Neural progenitor cell (in vitro differentiated cells): ENCODE results near the gene NOX3.

Source experiments
- EZH2 ChIP-seq: fragments of 200-600 bp; sonication (generic); IDR thresholded peaks from 2 replicates; pipeline ENCODE4 v1.6.1; 2017; ENCODE audit warnings: antibody characterized with exemption, mild to moderate bottlenecking, moderate library complexity
- TF ChIP-seq, protein P1 (sequence below): fragments of 200-600 bp; sonication (generic); IDR thresholded peaks from 2 replicates; pipeline ENCODE4 v1.5.1; 2017; ENCODE audit warnings: antibody characterized with exemption, mild to moderate bottlenecking

DNA sequence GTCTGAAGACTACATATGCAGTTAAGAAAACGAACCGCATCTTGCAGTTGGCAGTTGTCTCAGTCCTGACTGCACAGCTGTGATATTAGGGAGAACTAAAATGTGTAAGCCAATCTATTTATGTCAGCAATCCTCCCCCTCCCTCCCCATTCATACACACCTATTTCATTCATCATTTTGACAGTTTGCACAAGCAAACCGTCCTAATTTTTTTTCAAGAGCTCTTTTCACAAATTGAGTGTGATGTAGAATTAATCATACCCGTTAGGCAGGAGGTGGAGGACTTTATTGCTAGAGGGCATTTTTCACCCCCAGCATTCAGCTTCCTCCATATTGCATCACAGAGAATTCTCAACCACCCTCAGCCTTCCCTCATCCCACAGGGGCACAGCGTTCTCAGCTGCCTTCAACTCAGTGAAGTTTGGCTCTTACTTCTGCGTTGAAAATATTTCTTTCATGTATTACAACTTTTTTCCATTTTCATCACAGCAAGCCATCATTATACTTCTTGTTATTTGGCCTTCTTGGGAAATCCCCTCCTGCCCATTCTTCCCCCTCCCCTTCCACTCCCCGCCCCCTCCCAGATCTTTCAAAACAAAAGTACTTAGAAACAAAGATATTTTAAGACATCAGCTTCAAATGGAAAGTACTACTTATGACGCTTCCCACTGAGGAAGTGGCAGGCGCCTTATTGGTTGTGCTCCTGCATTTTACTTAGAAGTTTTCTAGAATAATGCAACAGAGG, 37.5 kb downstream of the NOX3 start:
- TF ChIP-seq, protein P1, sequence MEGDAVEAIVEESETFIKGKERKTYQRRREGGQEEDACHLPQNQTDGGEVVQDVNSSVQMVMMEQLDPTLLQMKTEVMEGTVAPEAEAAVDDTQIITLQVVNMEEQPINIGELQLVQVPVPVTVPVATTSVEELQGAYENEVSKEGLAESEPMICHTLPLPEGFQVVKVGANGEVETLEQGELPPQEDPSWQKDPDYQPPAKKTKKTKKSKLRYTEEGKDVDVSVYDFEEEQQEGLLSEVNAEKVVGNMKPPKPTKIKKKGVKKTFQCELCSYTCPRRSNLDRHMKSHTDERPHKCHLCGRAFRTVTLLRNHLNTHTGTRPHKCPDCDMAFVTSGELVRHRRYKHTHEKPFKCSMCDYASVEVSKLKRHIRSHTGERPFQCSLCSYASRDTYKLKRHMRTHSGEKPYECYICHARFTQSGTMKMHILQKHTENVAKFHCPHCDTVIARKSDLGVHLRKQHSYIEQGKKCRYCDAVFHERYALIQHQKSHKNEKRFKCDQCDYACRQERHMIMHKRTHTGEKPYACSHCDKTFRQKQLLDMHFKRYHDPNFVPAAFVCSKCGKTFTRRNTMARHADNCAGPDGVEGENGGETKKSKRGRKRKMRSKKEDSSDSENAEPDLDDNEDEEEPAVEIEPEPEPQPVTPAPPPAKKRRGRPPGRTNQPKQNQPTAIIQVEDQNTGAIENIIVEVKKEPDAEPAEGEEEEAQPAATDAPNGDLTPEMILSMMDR = no peak
- TF ChIP-seq EZH2 = no peak
